ENCODE results near the gene AURKAIP1. TPM values are rescaled to one million over a fixed set of nuclear protein-coding genes. Genes with fewer than 3 reads are reported as not detected.
A peak's percentile ranks its signal among the peaks of the same experiment; 100 is the strongest.

The AURKAIP1 gene
- total RNA-seq, 2 donors from 2014 or later, result 152 to 161 TPM

DNA sequence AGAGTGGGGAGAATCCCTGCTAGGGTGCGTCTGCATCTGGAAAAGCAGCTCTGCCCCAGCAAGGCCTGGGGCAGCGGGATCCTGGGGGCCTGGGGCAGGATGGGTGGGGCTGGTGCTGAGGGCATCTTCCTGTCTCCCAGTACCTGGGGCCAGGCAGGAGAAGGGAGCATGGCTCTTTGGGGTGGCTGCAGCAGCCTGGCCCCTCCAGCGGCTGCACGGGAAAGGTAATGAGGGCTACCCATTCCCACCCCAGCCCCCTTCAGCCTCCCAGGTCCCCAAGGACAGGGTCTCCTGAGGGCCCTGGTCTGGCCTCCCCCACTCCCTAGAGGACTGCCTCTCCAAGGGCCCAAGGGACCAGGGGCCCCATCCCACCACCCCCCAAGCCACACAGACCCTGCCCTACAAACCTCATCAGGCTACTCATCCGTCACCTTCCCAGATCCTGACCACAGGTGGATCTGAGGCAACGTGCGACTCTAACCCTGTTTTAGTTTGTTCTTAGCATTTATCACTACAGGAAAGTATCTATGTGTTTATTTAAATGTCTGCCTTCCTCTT lies 47.0 kb upstream of the AURKAIP1 start:
- Histone ChIP-seq H3K36me3 (no peaks in the 10 kb centered on the region), H3K9me3 (no peaks in the 10 kb centered on the region), H3K4me3 (no peak overlapping the region), H3K4me1 (replicated peaks) (peaks cover 6% of the 10 kb centered on the region), H3K27ac (peak overlapping the region; percentile 64 to 77), H3K27me3 (replicated peaks; ENCODE audit: insufficient read depth) (no peaks in the 10 kb centered on the region)
- WGBS, result 81% methylated on average over 7 of the region's 7 CpGs
- TF ChIP-seq, protein P1, sequence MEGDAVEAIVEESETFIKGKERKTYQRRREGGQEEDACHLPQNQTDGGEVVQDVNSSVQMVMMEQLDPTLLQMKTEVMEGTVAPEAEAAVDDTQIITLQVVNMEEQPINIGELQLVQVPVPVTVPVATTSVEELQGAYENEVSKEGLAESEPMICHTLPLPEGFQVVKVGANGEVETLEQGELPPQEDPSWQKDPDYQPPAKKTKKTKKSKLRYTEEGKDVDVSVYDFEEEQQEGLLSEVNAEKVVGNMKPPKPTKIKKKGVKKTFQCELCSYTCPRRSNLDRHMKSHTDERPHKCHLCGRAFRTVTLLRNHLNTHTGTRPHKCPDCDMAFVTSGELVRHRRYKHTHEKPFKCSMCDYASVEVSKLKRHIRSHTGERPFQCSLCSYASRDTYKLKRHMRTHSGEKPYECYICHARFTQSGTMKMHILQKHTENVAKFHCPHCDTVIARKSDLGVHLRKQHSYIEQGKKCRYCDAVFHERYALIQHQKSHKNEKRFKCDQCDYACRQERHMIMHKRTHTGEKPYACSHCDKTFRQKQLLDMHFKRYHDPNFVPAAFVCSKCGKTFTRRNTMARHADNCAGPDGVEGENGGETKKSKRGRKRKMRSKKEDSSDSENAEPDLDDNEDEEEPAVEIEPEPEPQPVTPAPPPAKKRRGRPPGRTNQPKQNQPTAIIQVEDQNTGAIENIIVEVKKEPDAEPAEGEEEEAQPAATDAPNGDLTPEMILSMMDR (IDR thresholded peaks at IDR 0.05), result no peak
- TF ChIP-seq POLR2AphosphoS5 (IDR thresholded peaks at IDR 0.05) (no peak), POLR2A (IDR thresholded peaks at IDR 0.05) (no peak)
- intact Hi-C loops (cut with DNase I), result no loop called here
- no peak for DNase-seq (ENCODE audit: low spot score)

DNA sequence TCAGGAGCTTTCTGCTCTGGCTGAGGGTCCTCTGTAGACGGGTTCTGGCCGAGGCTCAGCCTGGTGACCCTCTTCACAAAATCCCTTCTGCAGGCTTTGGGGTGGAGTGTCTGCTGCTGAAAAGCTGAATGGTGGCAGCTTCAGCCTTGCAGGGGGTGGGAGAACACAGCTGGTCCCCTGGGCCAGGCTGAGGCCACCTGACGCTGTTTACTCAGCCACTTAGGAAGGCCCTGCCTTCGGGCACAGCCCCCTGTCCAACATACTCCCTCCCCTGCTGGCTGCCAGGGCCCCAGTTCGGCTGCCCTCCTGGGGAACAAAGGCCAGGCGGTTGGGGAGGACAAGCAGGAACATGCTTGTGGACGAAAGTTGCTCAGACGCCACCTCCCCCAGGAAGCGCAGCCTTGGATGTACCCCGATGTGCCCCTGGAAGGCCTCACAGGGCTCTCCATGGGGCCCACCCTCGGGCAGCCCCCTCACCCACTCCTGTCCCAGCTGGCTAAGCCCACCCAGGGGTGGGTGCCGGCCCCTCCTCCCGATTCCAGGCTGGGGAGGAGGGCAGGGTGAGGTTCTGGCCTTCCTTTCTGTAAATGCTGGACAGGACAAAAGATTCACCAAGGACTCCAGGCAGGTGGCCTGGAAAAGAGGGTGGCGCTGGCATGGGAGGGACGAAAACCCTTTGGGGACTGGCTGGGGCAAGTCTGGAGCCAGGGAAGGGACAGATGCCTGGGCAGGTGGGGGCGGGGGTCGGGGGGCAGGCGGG lies 46.3 kb upstream of the AURKAIP1 start, which contains the start of gene ANKRD65:
TSS of gene ANKRD65 (minus strand) at position 130 of the 760 bp plus-strand sequence. CDS start 271 bp downstream, outside the sequence.
- peak; percentile 47 for TF ChIP-seq POLR2AphosphoS5 (IDR thresholded peaks at IDR 0.05)
- TF ChIP-seq, protein P1 (IDR thresholded peaks at IDR 0.05), result no peak
- TF ChIP-seq POLR2A (IDR thresholded peaks at IDR 0.05), result peak; percentile 59
- Histone ChIP-seq H3K9me3 (no peaks in the 10 kb centered on the region), H3K27me3 (replicated peaks; ENCODE audit: insufficient read depth) (no peaks in the 10 kb centered on the region), H3K27ac (peak within 1 kb of the TSS; percentile 64 to 77), H3K4me1 (replicated peaks) (peaks cover 6% of the 10 kb centered on the region), H3K36me3 (no peaks in the 10 kb centered on the region), H3K4me3 (peak within 1 kb of the TSS; percentile 32 to 41)
- intact Hi-C loops (cut with DNase I), result no loop called here
- no peak for DNase-seq (ENCODE audit: low spot score)
- WGBS, result 33% methylated on average over 18 of the region's 18 CpGs

DNA sequence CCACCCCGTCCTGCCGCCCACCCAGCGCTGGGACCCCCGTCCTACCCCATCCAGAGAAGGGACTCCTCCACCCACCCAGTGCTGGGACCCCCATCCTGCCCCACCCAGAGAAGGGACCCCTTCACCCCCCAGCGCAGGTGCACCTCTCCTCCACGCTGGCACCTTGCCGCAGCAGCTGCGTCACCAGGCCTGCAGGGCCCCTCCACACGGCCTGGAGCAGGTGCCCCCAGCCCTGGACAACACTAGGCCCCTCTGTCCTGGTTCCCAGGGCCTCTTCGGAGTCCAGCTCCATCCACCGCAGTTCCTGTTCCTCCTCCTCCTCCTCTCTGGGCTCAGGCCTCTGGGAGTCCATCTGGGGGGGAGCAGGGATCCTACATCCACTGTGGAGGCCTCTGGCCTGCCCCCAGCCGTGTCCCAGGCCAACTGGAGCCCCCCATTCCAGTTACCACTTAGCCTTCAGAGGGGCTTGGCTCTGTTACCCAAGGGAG lies 45.7 kb upstream of the AURKAIP1 start:
- peak overlapping the region; percentile 32 to 41 for H3K4me3 ChIP-seq
- intact Hi-C loops (cut with DNase I), result no loop called here
- no peaks in the 10 kb centered on the region for H3K27me3 ChIP-seq (replicated peaks; ENCODE audit: insufficient read depth)
- WGBS, result 66% methylated on average over 7 of the region's 12 CpGs
- H3K9me3 ChIP-seq, result no peaks in the 10 kb centered on the region
- peak overlapping the region; percentile 64 to 77 for H3K27ac ChIP-seq
- TF ChIP-seq, protein P1 (IDR thresholded peaks at IDR 0.05), result no peak
- TF ChIP-seq POLR2A (IDR thresholded peaks at IDR 0.05) (no peak), POLR2AphosphoS5 (IDR thresholded peaks at IDR 0.05) (no peak)
- no peaks in the 10 kb centered on the region for H3K36me3 ChIP-seq
- H3K4me1 ChIP-seq (replicated peaks), result peaks cover 6% of the 10 kb centered on the region
- no peak for DNase-seq (ENCODE audit: low spot score)

DNA sequence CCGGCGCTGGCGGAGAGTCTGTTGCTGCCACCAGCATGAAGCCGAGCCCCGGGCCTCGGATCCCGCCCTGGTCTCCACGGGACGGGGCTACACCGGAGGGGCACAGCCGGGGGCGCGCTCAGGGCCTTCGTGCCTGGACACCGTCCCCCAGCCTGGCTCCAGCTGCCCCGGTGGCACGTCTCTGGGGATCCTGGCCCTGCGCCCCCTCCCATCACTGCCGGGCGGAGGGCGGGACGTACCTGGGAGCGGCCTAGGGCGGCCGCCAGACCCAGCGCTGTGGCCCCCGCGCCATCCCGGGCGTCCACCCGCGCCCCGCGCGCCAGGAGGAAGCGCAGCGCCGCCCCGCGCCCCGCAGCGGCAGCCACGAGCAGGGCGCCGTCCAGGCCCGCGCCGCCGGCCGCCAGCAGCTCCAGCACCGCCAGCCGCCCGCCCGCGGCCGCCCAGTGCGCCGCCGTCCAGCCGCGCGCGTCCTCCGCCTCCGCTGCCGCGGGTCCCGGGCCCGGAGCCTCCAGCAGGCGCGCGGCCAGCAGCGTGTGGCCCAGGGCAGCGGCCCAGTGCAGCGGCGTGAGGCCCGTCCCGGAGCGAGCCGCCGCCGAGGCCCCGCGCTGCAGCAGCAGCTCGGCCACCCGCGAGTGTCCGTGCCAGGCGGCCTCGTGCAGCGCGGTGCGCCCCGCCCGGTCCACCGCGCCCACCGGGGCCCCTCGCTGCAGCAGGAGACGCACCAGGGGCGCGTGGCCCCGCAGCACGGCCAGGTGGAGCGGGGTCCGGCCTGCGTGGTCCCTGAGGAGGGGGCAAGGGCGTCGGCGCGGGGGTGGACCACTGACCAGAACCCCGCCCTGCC lies 45.0 kb upstream of the AURKAIP1 start:
- 3% methylated on average over 75 of the region's 112 CpGs for WGBS
- TF ChIP-seq, protein P1 (IDR thresholded peaks at IDR 0.05), result peak in 1 of 4 experiments; percentile 9
- TF ChIP-seq POLR2AphosphoS5 (IDR thresholded peaks at IDR 0.05), result no peak
- Histone ChIP-seq H3K27ac (peak overlapping the region; percentile 80 to 83), H3K36me3 (no peaks in the 10 kb centered on the region), H3K9me3 (no peaks in the 10 kb centered on the region), H3K4me3 (peak overlapping the region; percentile 32 to 41), H3K4me1 (replicated peaks) (peaks cover 6% of the 10 kb centered on the region), H3K27me3 (replicated peaks; ENCODE audit: insufficient read depth) (no peaks in the 10 kb centered on the region)
- DNase-seq (ENCODE audit: low spot score), result no peak
- intact Hi-C loops (cut with DNase I), result no loop called here
